Stimulated activated CD4-positive, alpha-beta T cell treated with anti-CD3 and anti-CD28 coated beads, Interleukin-15, amount 100 ng/mL, for 48 hours (primary cell): ENCODE results near the gene CDH18.

ENCODE experiments used
- DNase-seq, 2 donors: peaks; one replicate each; pipeline ENCODE4 v3.0.0-alpha.2; 2020; ENCODE audit warnings: low read depth in 2 of 2

Gene CDH18

GRCh38 chr5:19987612-19988361 lies at the start of gene CDH18:
Gene CDH18, minus strand, starts transcription at chr5:19988200. Its CDS starts 149,214 bp downstream, at chr5:19838986.
- DNase-seq = no peak

DNA sequence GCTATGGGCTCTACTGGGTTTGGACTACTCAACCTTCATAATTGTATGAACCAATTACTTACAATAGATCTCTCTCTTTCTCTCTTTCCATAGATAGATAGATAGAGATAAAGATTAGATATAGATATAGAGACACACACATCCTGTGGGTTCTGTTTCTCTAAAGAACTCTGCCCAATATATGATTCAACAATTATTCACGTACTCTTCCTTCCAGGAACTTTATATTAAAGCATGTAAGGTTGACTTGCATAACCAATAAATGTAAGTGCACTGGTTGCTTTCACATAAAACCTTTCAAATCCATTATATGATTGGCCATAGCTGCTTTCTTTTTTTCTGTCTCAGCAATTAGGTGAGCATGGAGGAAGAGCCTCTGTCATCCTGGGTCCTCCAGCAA lies 46.7 kb upstream of the CDH18 start:
- DNase-seq = no peak

GRCh38 chr5:20033881-20034280 lies 45.9 kb upstream of the CDH18 start:
- DNase-seq = no peak

- DNase-seq = no peak
Observed at GRCh38 chr5:20032896-20033295, 44.9 kb upstream of the CDH18 start.

- DNase-seq = no peak
Observed at GRCh38 chr5:20030125-20030524, 42.1 kb upstream of the CDH18 start.

DNA sequence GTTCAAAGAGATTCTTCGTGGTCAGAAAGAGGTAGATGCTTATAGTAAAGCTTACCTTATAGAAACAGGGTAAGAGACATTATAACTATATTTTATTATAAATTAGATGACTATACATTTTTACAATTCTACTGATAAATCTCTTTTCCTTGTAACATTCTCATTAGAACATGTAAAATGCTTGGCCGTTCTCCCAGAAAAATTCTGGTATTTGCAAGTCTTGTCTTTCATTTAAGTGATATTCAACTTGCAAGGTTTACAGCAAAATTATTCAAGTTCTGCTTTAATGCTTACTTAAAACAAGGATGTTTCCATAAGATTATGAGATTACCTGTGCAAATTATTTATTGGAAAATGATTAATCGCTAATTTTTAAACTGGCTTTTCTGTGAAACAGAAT lies 41.3 kb upstream of the CDH18 start:
- no peak for DNase-seq

DNA sequence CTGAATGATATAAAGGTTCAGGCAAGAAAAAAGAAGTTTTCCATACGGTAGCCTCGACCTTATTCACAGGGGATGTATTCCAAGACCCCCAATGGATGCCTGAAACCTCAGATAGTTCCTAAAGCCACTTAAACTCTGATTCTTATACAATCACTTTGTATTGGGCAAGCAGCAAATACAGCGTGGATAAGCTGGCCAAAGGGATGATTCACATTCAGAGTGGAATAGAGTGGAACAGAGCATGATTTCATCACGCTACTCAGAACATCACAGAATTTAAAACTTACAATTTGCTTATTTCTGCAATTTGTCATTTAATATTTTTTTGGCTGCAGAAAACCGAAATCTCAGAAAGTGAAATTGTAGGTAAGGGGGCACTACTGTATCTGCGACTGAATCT lies 40.5 kb upstream of the CDH18 start:
- no peak for DNase-seq

GRCh38 chr5:20023686-20024180 lies 35.7 kb upstream of the CDH18 start:
- no peak for DNase-seq

- no peak for DNase-seq
Observed at GRCh38 chr5:20020247-20020646, 32.2 kb upstream of the CDH18 start.

- no peak for DNase-seq
Observed at GRCh38 chr5:20017021-20017420, 29.0 kb upstream of the CDH18 start.

- no peak for DNase-seq
Observed at GRCh38 chr5:20000416-20000815, 12.4 kb upstream of the CDH18 start.

DNA sequence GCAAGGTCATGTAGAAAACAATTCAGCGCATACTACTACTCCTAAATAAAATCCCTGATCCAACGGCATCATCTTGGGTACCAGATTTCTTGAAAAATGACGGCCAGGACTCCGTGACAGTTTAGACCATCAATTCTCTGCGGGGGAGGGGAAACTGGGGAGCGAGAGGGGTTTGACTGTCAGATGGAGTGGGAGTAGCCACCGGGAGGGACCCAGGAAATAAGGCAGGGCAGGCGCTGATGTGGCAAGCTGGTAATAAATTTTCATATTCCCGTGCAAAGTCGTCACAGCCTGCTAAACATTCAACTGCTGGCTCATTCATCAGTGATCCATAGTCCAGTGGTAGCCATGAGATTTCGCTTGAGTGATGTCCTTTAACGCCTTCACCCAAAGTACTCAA lies 457 bp upstream of the CDH18 start:
- no peak for DNase-seq

DNA sequence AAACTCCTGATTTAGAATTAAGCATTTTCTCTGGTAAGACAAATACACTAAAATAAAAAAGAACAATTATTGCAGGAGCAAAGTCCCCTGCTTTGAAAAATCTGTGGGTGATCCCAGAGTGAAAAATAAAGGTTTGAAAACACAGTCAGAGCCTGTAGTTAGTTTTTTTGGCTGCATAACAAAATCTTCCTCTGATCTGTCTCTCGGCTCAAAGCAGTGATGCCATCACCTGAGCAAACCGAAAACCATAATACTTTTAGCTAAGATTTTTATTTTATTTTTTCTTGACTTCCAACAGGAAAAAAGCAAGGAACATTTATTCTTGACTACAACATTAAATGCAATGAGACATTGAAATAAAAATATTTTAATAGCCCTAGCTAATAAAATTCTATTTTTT lies 1.2 kb downstream of the CDH18 start:
- no peak for DNase-seq

- DNase-seq = no peak
Observed at GRCh38 chr5:19986031-19986619, 1.9 kb downstream of the CDH18 start.

DNA sequence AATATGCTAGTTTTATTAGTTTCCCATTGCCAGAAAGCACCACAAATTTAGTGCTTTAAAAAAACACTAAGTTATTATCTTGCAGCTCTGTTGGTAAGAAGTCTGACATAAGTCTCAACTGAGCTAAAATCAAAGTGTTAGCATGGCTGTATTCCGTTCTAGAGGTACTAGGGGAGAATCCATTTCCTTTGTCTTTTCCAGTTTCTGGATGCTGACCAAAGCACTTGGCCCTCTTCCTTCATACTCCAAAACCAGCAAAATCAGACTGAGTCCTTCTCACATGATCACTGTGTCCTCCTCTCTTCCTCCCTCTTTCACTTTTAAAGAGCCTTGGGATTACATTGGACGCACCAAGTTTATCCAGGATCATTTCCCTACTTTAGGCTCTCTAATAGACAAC lies 9.5 kb downstream of the CDH18 start:
- no peak for DNase-seq

- DNase-seq = no peak
Observed at GRCh38 chr5:19977099-19977498, 10.9 kb downstream of the CDH18 start.

GRCh38 chr5:19975795-19976194 lies 12.2 kb downstream of the CDH18 start:
- no peak for DNase-seq

GRCh38 chr5:19960451-19960850 lies 27.5 kb downstream of the CDH18 start:
- no peak for DNase-seq

GRCh38 chr5:19959830-19960384 lies 28.1 kb downstream of the CDH18 start:
- DNase-seq = no peak

GRCh38 chr5:19950897-19951296 lies 37.1 kb downstream of the CDH18 start:
- DNase-seq = no peak

DNA sequence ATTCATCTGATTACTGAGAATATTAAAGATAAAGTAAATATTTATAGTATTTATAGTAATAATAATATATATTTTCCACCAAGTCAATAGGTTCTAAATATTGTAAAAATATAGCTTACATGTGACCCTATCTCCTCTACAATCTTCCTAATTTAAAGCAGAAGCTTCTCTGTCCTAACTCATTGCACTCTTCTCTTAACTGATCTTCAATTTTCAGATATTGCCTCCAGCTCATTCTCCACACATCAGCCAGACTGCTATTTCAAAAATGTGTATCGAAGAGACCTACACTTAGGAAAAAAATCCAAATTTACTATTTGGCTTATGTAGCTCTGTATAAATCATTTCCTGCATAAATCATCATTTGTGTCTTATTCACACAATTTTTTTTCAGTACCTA lies 47.8 kb downstream of the CDH18 start:
- no peak for DNase-seq

DNA sequence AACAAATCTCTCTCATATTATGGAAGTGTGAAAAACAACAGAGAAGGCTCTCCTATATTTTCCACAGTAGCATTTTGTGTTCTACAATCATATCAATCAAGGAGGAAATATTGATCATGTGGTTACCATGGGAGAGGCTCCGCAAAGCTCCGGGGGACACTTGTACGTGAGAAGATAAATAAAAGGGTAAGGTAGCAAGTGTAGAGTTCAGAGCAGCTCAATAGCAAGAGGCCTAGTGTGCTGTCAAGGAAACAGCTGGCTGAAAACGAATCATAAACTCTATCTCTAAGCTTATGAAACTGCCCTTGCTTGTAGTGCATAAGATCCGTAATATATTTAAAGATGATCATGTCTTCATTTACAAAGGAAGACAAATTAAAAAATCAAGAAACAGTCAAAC lies 57.5 kb downstream of the CDH18 start:
- no peak for DNase-seq
